ENCODE data around the gene INHBA. TPM values are rescaled to one million over a fixed set of nuclear protein-coding genes. Genes with fewer than 3 reads are reported as not detected.

INHBA gene
- total and polyA plus RNA-seq, 2 of the 4 experiments (the other 2 are of a cell fraction) = 60.2 to 112 TPM

GRCh38 chr7:41661596-41661995 lies 41.3 kb downstream of the INHBA start:
- intact Hi-C loops (cut with micrococcal nuclease) = no loop called here
- no peak for TF ChIP-seq USF2 (IDR thresholded peaks at IDR 0.05; ENCODE audit: low read depth, low read length)
- no peak for TF ChIP-seq ELK1 (IDR thresholded peaks at IDR 0.05; ENCODE audit: borderline replicate concordance, low read depth, low read length)
- no peak for TF ChIP-seq RCOR1 (IDR thresholded peaks at IDR 0.05; ENCODE audit: insufficient replicate concordance, low read length)
- TF ChIP-seq BHLHE40 (IDR thresholded peaks at IDR 0.05; ENCODE audit: low read depth, low read length) = no peak
- no TSS peak for BruUV-seq (replicated peaks)
- Histone ChIP-seq H3K9me3 (ENCODE audit: control insufficient read depth, insufficient read depth, low read length) (no peaks in the 10 kb centered on the region), H4K20me1 (ENCODE audit: insufficient read depth, low read length) (no peaks in the 10 kb centered on the region), H3K9ac (ENCODE audit: low read depth, low read length) (no peak overlapping the region), H3K4ac (ENCODE audit: low read depth, low read length) (no peak overlapping the region), H2AK9ac (replicated peaks; ENCODE audit: low read depth, low read length, poor library complexity) (no peak overlapping the region), H3K14ac (replicated peaks; ENCODE audit: low read depth, low read length) (no peak overlapping the region), H3K56ac (ENCODE audit: extremely low read depth, insufficient read depth, low read length) (no peak overlapping the region), H3K27ac (ENCODE audit: insufficient read depth, low read length) (no peak overlapping the region), H2AFZ (replicated peaks; ENCODE audit: low read length, poor library complexity) (no peak overlapping the region), H4K8ac (ENCODE audit: low read depth in 2 of 2, low read length in 2 of 2) (no peak overlapping the region), H4K91ac (ENCODE audit: insufficient read depth, low read depth, low read length) (no peak overlapping the region), H3K9me1 (ENCODE audit: insufficient read depth, low read length) (no peaks in the 10 kb centered on the region), H2BK15ac (ENCODE audit: low read depth, low read length) (no peak overlapping the region), H3K4me3 (ENCODE audit: insufficient read depth, low read depth, low read length) (no peak overlapping the region), H2BK5ac (ENCODE audit: low read depth, low read length, poor library complexity, severe bottlenecking) (no peak overlapping the region), H3K36me3 (ENCODE audit: control insufficient read depth, insufficient read depth, low read length) (no peaks in the 10 kb centered on the region), H2AK5ac (ENCODE audit: low read depth, low read length) (no peak overlapping the region), H3K79me1 (ENCODE audit: low read depth in 1 of 2, low read length in 2 of 2) (no peaks in the 10 kb centered on the region; a peak in 1 of 4 replicates), H3K4me2 (ENCODE audit: low read depth, low read length) (no peak overlapping the region), H3K23ac (ENCODE audit: low read depth, low read length) (no peak overlapping the region), H4K5ac (ENCODE audit: low read depth, low read length) (no peak overlapping the region; the same call in 1 of the 2 replicates), H2BK120ac (ENCODE audit: low read depth, low read length) (no peak overlapping the region), H3K18ac (ENCODE audit: low read depth, low read length) (no peak overlapping the region), H3K4me1 (ENCODE audit: control insufficient read depth, insufficient read depth, low read length) (peaks cover under 1% of the 10 kb centered on the region; the same call in 1 of the 2 replicates), H3K27me3 (ENCODE audit: control insufficient read depth, insufficient read depth, low read length) (no peaks in the 10 kb centered on the region), H2BK20ac (ENCODE audit: low read depth, low read length) (no peak overlapping the region)
- no peak for ATAC-seq (ENCODE audit: low read depth)
- no peak for DNase-seq
- dilution Hi-C loops (cut with HindIII; ENCODE audit: low sequenced_read_pairs, unreplicated experiment) = no loop called here
- ChIA-PET CTCF (interaction anchor here (0.6 kb wide), 1 partner anchor 1376 kb away, joined by 4 read pairs; no protein-coding TSS in a partner anchor), POLR2A (ENCODE audit: unreplicated experiment) (no interaction called here)
- in situ Hi-C loops (cut with MboI; ENCODE audit: low sequenced_read_pairs) = no loop called here

All from IMR-90 (cell line).